HepG2 (cell line): ENCODE measurements around the gene RPL35. TPM values are rescaled to one million over a fixed set of nuclear protein-coding genes. Genes with fewer than 3 reads are reported as not detected.

Experiments used
- CBFB ChIP-seq: sonication (generic); formaldehyde crosslinking; IDR thresholded peaks from 2 replicates; pipeline ENCODE4 v1.4.0; 2020; ENCODE audit warnings: missing genetic modification reagents
- ELF3 ChIP-seq: IDR thresholded peaks from 2 replicates; pipeline ENCODE4 v1.6.1; 2016; ENCODE audit warnings: missing genetic modification reagents, missing compliant biosample characterization
- MAF1 ChIP-seq: sonication (generic); formaldehyde crosslinking; IDR thresholded peaks from 2 replicates; pipeline ENCODE4 v1.5.0; 2020; ENCODE audit warnings: missing genetic modification reagents, borderline replicate concordance
- PAWR ChIP-seq: sonication (generic); formaldehyde crosslinking; IDR thresholded peaks from 2 replicates; pipeline ENCODE4 v1.4.0; 2020; ENCODE audit warnings: missing genetic modification reagents, mild to moderate bottlenecking, borderline replicate concordance
- SYNCRIP ChIP-seq: fragments of 200-400 bp; formaldehyde crosslinking; IDR thresholded peaks from 2 replicates; pipeline ENCODE4 v1.6.1; 2018; ENCODE audit warnings: mild to moderate bottlenecking, low read depth, low read length; ENCODE audit not compliant: insufficient read depth
- TARDBP ChIP-seq: sonication (generic); formaldehyde crosslinking; IDR thresholded peaks from 2 replicates; pipeline ENCODE4 v1.8.0; 2022; ENCODE audit warnings: mild to moderate bottlenecking, missing genetic modification reagents
- ZNF703 ChIP-seq: sonication (generic); formaldehyde crosslinking; IDR thresholded peaks from 2 replicates; pipeline ENCODE4 v1.5.1; 2020; ENCODE audit warnings: missing genetic modification reagents, mild to moderate bottlenecking, moderate library complexity, borderline replicate concordance
- ZNF781 ChIP-seq: sonication (generic); formaldehyde crosslinking; IDR thresholded peaks from 2 replicates; pipeline ENCODE4 v1.5.1; 2020; ENCODE audit warnings: borderline replicate concordance, mild to moderate bottlenecking, missing genetic modification reagents; ENCODE audit errors: not compliant biosample characterization
- polyA plus RNA-seq, 8 experiments: library from polyadenylated mRNA; depleted of rRNA in 3 of 8; stranded (reverse) in 7 of 8; unstranded in 1 of 8; fragments of >200 nt; fragmentation: Illumina TruSeq in 4 of 8; extraction: Trizol in 4 of 8; gene quantifications; 2 replicates each; pipeline versions ENCODE4 v1.2.1 to v1.2.3, GENCODE V29; 2011 to 2016; ENCODE audit warnings: low read depth in 4 of 8, missing spikeins in 1 of 8, mixed read lengths in 1 of 8; ENCODE audit not compliant: insufficient read depth in 1 of 8
- total RNA-seq, 5 experiments: library from RNA; depleted of rRNA; stranded (reverse); fragments of >200 nt; fragmentation: Illumina TruSeq; extraction: Trizol; gene quantifications; 2 replicates each; pipeline ENCODE4 v1.2.3, GENCODE V29; 2016; ENCODE audit warnings: low read depth in 1 of 5
- TF ChIP-seq, protein P1 (sequence below): sonication (generic); formaldehyde crosslinking; IDR thresholded peaks from 2 replicates; pipeline ENCODE4 v1.5.0; 2020; ENCODE audit warnings: mild to moderate bottlenecking, missing genetic modification reagents
- TF ChIP-seq, protein P2 (sequence below): sonication (generic); formaldehyde crosslinking; IDR thresholded peaks from 2 replicates; pipeline ENCODE4 v1.9.0; 2021; ENCODE audit warnings: mild to moderate bottlenecking, missing genetic modification reagents
- TF ChIP-seq, protein P3 (sequence below): sonication (generic); formaldehyde crosslinking; IDR thresholded peaks from 2 replicates; pipeline ENCODE4 v1.8.0; 2022; ENCODE audit warnings: missing genetic modification reagents, mild to moderate bottlenecking, moderate library complexity, borderline replicate concordance
- TF ChIP-seq, protein P4 (sequence below): sonication (generic); formaldehyde crosslinking; IDR thresholded peaks from 2 replicates; pipeline ENCODE4 v1.4.0; 2020; ENCODE audit warnings: missing genetic modification reagents

The RPL35 gene
- total and polyA plus RNA-seq, 2 of the 13 experiments (the other 11 are each of a cell fraction or from before 2014, with no cell fraction given): 2,153 to 2,935 TPM

DNA sequence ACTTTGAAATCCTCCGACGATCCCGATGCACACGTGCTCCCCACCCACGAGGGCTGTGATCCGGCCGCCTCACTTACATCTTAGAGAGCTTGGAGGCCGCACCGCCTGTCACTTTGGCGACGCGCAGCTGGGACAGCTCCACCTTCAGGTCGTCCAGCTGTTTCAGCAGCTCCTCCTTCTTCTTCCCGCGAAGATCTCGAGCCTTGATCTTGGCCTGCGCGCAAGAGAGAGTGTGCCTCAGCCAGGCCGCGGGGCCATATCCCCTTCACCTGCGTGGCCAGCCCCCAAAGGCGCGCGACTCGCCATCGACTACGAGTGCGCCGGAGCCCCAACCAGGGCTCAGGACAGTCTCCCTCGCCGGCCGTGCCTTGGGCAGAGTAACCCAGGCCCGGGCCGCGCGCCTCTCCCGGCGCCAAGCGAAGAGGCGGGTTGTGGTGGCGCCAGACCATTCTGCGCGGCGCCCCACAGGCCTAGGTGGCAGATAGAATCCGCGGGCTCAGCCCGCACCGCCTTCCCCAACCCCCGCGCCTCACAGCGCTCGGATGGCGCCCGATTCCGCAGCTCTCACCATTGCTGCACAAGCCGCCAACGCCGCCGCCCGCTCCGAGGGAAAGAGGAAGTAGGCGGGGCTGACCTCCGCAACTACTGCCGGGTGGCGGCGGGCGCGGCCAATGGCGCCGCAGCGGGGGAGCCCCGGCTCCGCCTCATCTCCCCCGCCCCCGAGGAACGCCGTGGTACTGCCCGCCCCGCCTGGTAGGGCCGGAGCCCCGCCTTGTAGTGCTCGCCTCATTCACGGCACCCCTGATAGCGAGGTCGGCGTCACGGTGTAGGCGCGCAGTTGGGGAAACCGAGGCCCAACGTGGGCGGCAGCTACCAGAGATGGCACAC is at the start of gene RPL35, which contains the start of gene ARPC5L (continued):
- TF ChIP-seq, protein P1, sequence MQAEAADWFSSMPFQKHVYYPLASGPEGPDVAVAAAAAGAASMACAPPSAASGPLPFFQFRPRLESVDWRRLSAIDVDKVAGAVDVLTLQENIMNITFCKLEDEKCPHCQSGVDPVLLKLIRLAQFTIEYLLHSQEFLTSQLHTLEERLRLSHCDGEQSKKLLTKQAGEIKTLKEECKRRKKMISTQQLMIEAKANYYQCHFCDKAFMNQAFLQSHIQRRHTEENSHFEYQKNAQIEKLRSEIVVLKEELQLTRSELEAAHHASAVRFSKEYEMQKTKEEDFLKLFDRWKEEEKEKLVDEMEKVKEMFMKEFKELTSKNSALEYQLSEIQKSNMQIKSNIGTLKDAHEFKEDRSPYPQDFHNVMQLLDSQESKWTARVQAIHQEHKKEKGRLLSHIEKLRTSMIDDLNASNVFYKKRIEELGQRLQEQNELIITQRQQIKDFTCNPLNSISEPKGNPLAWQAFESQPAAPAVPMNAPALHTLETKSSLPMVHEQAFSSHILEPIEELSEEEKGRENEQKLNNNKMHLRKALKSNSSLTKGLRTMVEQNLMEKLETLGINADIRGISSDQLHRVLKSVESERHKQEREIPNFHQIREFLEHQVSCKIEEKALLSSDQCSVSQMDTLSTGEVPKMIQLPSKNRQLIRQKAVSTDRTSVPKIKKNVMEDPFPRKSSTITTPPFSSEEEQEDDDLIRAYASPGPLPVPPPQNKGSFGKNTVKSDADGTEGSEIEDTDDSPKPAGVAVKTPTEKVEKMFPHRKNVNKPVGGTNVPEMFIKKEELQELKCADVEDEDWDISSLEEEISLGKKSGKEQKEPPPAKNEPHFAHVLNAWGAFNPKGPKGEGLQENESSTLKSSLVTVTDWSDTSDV (CRISPR knock-in tag): no peak
- TF ChIP-seq, protein P2, sequence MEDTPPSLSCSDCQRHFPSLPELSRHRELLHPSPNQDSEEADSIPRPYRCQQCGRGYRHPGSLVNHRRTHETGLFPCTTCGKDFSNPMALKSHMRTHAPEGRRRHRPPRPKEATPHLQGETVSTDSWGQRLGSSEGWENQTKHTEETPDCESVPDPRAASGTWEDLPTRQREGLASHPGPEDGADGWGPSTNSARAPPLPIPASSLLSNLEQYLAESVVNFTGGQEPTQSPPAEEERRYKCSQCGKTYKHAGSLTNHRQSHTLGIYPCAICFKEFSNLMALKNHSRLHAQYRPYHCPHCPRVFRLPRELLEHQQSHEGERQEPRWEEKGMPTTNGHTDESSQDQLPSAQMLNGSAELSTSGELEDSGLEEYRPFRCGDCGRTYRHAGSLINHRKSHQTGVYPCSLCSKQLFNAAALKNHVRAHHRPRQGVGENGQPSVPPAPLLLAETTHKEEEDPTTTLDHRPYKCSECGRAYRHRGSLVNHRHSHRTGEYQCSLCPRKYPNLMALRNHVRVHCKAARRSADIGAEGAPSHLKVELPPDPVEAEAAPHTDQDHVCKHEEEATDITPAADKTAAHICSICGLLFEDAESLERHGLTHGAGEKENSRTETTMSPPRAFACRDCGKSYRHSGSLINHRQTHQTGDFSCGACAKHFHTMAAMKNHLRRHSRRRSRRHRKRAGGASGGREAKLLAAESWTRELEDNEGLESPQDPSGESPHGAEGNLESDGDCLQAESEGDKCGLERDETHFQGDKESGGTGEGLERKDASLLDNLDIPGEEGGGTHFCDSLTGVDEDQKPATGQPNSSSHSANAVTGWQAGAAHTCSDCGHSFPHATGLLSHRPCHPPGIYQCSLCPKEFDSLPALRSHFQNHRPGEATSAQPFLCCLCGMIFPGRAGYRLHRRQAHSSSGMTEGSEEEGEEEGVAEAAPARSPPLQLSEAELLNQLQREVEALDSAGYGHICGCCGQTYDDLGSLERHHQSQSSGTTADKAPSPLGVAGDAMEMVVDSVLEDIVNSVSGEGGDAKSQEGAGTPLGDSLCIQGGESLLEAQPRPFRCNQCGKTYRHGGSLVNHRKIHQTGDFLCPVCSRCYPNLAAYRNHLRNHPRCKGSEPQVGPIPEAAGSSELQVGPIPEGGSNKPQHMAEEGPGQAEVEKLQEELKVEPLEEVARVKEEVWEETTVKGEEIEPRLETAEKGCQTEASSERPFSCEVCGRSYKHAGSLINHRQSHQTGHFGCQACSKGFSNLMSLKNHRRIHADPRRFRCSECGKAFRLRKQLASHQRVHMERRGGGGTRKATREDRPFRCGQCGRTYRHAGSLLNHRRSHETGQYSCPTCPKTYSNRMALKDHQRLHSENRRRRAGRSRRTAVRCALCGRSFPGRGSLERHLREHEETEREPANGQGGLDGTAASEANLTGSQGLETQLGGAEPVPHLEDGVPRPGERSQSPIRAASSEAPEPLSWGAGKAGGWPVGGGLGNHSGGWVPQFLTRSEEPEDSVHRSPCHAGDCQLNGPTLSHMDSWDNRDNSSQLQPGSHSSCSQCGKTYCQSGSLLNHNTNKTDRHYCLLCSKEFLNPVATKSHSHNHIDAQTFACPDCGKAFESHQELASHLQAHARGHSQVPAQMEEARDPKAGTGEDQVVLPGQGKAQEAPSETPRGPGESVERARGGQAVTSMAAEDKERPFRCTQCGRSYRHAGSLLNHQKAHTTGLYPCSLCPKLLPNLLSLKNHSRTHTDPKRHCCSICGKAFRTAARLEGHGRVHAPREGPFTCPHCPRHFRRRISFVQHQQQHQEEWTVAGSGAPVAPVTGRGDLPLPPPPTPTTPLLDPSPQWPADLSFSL: no peak
- TF ChIP-seq, protein P3, sequence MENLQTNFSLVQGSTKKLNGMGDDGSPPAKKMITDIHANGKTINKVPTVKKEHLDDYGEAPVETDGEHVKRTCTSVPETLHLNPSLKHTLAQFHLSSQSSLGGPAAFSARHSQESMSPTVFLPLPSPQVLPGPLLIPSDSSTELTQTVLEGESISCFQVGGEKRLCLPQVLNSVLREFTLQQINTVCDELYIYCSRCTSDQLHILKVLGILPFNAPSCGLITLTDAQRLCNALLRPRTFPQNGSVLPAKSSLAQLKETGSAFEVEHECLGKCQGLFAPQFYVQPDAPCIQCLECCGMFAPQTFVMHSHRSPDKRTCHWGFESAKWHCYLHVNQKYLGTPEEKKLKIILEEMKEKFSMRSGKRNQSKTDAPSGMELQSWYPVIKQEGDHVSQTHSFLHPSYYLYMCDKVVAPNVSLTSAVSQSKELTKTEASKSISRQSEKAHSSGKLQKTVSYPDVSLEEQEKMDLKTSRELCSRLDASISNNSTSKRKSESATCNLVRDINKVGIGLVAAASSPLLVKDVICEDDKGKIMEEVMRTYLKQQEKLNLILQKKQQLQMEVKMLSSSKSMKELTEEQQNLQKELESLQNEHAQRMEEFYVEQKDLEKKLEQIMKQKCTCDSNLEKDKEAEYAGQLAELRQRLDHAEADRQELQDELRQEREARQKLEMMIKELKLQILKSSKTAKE (CRISPR knock-in tag): no peak
- 0 out of 2 replicates have a peak, but pooled peaks have one; percentile 74 for TF ChIP-seq MAF1 (CRISPR knock-in tag)
- peak; percentile 63 for TF ChIP-seq ELF3
- TF ChIP-seq, protein P4, sequence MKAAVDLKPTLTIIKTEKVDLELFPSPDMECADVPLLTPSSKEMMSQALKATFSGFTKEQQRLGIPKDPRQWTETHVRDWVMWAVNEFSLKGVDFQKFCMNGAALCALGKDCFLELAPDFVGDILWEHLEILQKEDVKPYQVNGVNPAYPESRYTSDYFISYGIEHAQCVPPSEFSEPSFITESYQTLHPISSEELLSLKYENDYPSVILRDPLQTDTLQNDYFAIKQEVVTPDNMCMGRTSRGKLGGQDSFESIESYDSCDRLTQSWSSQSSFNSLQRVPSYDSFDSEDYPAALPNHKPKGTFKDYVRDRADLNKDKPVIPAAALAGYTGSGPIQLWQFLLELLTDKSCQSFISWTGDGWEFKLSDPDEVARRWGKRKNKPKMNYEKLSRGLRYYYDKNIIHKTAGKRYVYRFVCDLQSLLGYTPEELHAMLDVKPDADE: peak; percentile 55; the same call in 1 of the 2 replicates
- peak; percentile 79; the same call in 1 of the 2 replicates for TF ChIP-seq TARDBP (CRISPR knock-in tag)
- no peak for TF ChIP-seq SYNCRIP
- peak; percentile 90; the same call in 1 of the 2 replicates for TF ChIP-seq ZNF703 (CRISPR knock-in tag)
- no peak for TF ChIP-seq PAWR (CRISPR knock-in tag)
- peak; percentile 44; the same call in 1 of the 2 replicates for TF ChIP-seq CBFB (CRISPR knock-in tag)
- peak; percentile 84 for TF ChIP-seq ZNF781 (CRISPR knock-in tag)
